ENCODE measurements around the gene CDYL. TPM values are rescaled to one million over a fixed set of nuclear protein-coding genes. Genes with fewer than 3 reads are reported as not detected.

CDYL gene
- total RNA-seq, 2 donors from 2014 or later = 24.0 to 29.6 TPM

GRCh38 chr6:4899249-4900034, 123.2 kb downstream of the CDYL start:
- Mint-ChIP-seq H3K9me3 (no peaks in the 10 kb centered on the region), H3K27ac (no peak overlapping the region), H3K36me3 (peaks cover 28 to 43% of the 10 kb centered on the region in 2 donors)
- no peak for ATAC-seq
- DNase-seq (ENCODE audit: low spot score in 2 of 2) = no peak

- H3K9me3 Mint-ChIP-seq = no peaks in the 10 kb centered on the region
- no peak for DNase-seq (ENCODE audit: low spot score in 2 of 2)
- H3K36me3 Mint-ChIP-seq = peaks cover 21 to 33% of the 10 kb centered on the region in 2 donors
- ATAC-seq = no peak
- H3K27ac Mint-ChIP-seq = no peak overlapping the region
Observed at GRCh38 chr6:4901386-4902061, 125.3 kb downstream of the CDYL start.

- H3K27ac Mint-ChIP-seq = no peak overlapping the region
- H3K36me3 Mint-ChIP-seq = peaks cover 16 to 28% of the 10 kb centered on the region in 2 donors
- ATAC-seq (no peak), DNase-seq (ENCODE audit: low spot score in 2 of 2) (no peak)
- no peaks in the 10 kb centered on the region for H3K9me3 Mint-ChIP-seq
Observed at GRCh38 chr6:4902363-4902762, 126.2 kb downstream of the CDYL start.

GRCh38 chr6:4903121-4903520, 126.9 kb downstream of the CDYL start:
- Mint-ChIP-seq H3K36me3 (peaks cover 12 to 23% of the 10 kb centered on the region in 2 donors), H3K27ac (no peak overlapping the region), H3K9me3 (no peaks in the 10 kb centered on the region)
- DNase-seq (ENCODE audit: low spot score in 2 of 2) (no peak), ATAC-seq (no peak)

- Mint-ChIP-seq H3K27ac (no peak overlapping the region), H3K9me3 (no peaks in the 10 kb centered on the region), H3K36me3 (peaks cover 10 to 18% of the 10 kb centered on the region in 2 donors)
- DNase-seq (ENCODE audit: low spot score in 2 of 2) (no peak), ATAC-seq (no peak)
Observed at GRCh38 chr6:4903751-4904370, 127.7 kb downstream of the CDYL start.

- DNase-seq (ENCODE audit: low spot score in 2 of 2) (no peak), ATAC-seq (no peak)
- H3K9me3 Mint-ChIP-seq = no peaks in the 10 kb centered on the region
- no peak overlapping the region for H3K27ac Mint-ChIP-seq
- H3K36me3 Mint-ChIP-seq = peaks cover 7 to 11% of the 10 kb centered on the region in 2 donors
Observed at GRCh38 chr6:4904461-4905025, 128.3 kb downstream of the CDYL start.

- Mint-ChIP-seq H3K9me3 (no peaks in the 10 kb centered on the region), H3K27ac (peak overlapping the region; percentile 73 to 79), H3K36me3 (peaks cover 7 to 8% of the 10 kb centered on the region in 2 donors)
- DNase-seq (ENCODE audit: low spot score in 2 of 2) = no peak
- no peak for ATAC-seq
Observed at GRCh38 chr6:4905826-4906225, 129.6 kb downstream of the CDYL start.

GRCh38 chr6:4906293-4907276, 130.4 kb downstream of the CDYL start:
- Mint-ChIP-seq H3K9me3 (no peaks in the 10 kb centered on the region), H3K27ac (peak overlapping the region in 1 of 2 donors; percentile 79), H3K36me3 (peaks cover 7 to 8% of the 10 kb centered on the region in 2 donors)
- peak; percentile 67 to 92 for ATAC-seq
- DNase-seq (ENCODE audit: low spot score in 2 of 2) = no peak

- DNase-seq (ENCODE audit: low spot score in 2 of 2) (no peak), ATAC-seq (peak in 1 of 2 donors; percentile 39)
- peak overlapping the region; percentile 58 to 79 for H3K27ac Mint-ChIP-seq
- H3K36me3 Mint-ChIP-seq = peaks cover 5 to 7% of the 10 kb centered on the region in 2 donors
- no peaks in the 10 kb centered on the region for H3K9me3 Mint-ChIP-seq
Observed at GRCh38 chr6:4907602-4908001, 131.4 kb downstream of the CDYL start.

GRCh38 chr6:4908062-4908461, 131.9 kb downstream of the CDYL start:
- DNase-seq (ENCODE audit: low spot score in 2 of 2) = no peak
- no peaks in the 10 kb centered on the region for H3K9me3 Mint-ChIP-seq
- peak overlapping the region; percentile 58 to 79 for H3K27ac Mint-ChIP-seq
- no peak for ATAC-seq
- H3K36me3 Mint-ChIP-seq = peaks cover under 1 to 7% of the 10 kb centered on the region in 2 donors

- peak overlapping the region in 1 of 2 donors; percentile 79 for H3K27ac Mint-ChIP-seq
- ATAC-seq (no peak), DNase-seq (ENCODE audit: low spot score in 2 of 2) (no peak)
- no peaks in the 10 kb centered on the region for H3K9me3 Mint-ChIP-seq
- H3K36me3 Mint-ChIP-seq = peaks cover 0 to 7% of the 10 kb centered on the region in 2 donors
Observed at GRCh38 chr6:4909063-4909706, 133.0 kb downstream of the CDYL start.

- Mint-ChIP-seq H3K27ac (no peak overlapping the region), H3K9me3 (no peaks in the 10 kb centered on the region), H3K36me3 (peaks cover 0 to 7% of the 10 kb centered on the region in 2 donors)
- ATAC-seq = no peak
- DNase-seq (ENCODE audit: low spot score in 2 of 2) = no peak
Observed at GRCh38 chr6:4910037-4910760, 134.0 kb downstream of the CDYL start.

GRCh38 chr6:4912559-4912958, 136.4 kb downstream of the CDYL start:
- Mint-ChIP-seq H3K36me3 (peaks cover 0 to 7% of the 10 kb centered on the region in 2 donors), H3K27ac (no peak overlapping the region), H3K9me3 (no peaks in the 10 kb centered on the region)
- DNase-seq (ENCODE audit: low spot score in 2 of 2) = no peak
- ATAC-seq = no peak

- H3K27ac Mint-ChIP-seq = no peak overlapping the region
- peaks cover 0 to 2% of the 10 kb centered on the region in 2 donors for H3K36me3 Mint-ChIP-seq
- H3K9me3 Mint-ChIP-seq = no peaks in the 10 kb centered on the region
- ATAC-seq (no peak), DNase-seq (ENCODE audit: low spot score in 2 of 2) (no peak)
Observed at GRCh38 chr6:4913705-4914419, 137.7 kb downstream of the CDYL start.

Data from activated naive CD4-positive, alpha-beta T cell treated with anti-CD3 and anti-CD28 coated beads, Interleukin-2, amount 50 U/mL, for 72 hours (primary cell).